ENCODE measurements around the gene PRDX2. TPM values are rescaled to one million over a fixed set of nuclear protein-coding genes. Genes with fewer than 3 reads are reported as not detected.

Gene PRDX2
- total RNA-seq, 1 donor from 2014 or later = 123 TPM

DNA sequence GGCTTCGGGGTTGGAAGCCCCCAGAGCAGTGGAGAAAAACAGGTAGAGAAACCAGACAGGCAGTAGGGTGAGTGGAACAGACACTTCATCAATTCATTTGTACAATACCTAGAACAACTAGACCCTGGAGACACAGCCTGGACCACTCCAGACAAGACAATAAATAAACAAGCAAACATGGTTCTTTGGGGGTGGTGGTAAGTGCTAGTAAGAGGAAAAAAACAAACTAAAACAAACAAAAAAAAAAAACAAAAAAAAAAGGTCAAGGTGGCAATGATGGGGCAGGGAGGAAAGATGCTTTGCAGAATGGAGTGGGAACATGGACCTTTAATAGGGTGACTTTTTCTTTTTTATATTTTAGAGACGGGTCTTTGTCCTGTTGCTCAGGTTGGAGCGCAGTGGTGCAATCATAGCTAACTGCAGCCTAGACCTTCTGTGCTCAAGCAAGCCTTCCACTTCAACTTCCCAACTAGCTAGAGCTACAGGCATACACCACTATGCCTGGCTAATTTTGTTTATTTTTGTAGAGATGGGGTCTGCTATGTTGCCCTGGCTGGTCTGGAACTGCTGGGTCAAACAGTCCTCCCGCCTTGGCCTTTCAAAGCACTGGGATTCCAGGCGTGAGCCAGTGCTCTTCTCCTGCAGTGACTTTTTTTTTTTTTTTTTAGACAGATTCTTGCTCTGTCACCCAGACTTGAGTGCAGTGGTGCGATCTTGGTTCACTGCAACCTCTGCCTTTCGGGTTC, 7.2 kb downstream of the PRDX2 start:
- H3K4me1 ChIP-seq = peaks cover 12% of the 10 kb centered on the region
- TF ChIP-seq, protein P1, sequence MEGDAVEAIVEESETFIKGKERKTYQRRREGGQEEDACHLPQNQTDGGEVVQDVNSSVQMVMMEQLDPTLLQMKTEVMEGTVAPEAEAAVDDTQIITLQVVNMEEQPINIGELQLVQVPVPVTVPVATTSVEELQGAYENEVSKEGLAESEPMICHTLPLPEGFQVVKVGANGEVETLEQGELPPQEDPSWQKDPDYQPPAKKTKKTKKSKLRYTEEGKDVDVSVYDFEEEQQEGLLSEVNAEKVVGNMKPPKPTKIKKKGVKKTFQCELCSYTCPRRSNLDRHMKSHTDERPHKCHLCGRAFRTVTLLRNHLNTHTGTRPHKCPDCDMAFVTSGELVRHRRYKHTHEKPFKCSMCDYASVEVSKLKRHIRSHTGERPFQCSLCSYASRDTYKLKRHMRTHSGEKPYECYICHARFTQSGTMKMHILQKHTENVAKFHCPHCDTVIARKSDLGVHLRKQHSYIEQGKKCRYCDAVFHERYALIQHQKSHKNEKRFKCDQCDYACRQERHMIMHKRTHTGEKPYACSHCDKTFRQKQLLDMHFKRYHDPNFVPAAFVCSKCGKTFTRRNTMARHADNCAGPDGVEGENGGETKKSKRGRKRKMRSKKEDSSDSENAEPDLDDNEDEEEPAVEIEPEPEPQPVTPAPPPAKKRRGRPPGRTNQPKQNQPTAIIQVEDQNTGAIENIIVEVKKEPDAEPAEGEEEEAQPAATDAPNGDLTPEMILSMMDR (IDR thresholded peaks at IDR 0.05) = no peak
- H3K4me3 ChIP-seq = peak overlapping the region; percentile 88
- no peaks in the 10 kb centered on the region for H3K27me3 ChIP-seq
- peaks cover 10% of the 10 kb centered on the region for H3K36me3 ChIP-seq
- intact Hi-C loops (cut with DNase I) = no loop called here
- peak overlapping the region; percentile 100 for H3K27ac ChIP-seq
- H3K9me3 ChIP-seq = no peaks in the 10 kb centered on the region
- ATAC-seq (no peak), DNase-seq (no peak)

DNA sequence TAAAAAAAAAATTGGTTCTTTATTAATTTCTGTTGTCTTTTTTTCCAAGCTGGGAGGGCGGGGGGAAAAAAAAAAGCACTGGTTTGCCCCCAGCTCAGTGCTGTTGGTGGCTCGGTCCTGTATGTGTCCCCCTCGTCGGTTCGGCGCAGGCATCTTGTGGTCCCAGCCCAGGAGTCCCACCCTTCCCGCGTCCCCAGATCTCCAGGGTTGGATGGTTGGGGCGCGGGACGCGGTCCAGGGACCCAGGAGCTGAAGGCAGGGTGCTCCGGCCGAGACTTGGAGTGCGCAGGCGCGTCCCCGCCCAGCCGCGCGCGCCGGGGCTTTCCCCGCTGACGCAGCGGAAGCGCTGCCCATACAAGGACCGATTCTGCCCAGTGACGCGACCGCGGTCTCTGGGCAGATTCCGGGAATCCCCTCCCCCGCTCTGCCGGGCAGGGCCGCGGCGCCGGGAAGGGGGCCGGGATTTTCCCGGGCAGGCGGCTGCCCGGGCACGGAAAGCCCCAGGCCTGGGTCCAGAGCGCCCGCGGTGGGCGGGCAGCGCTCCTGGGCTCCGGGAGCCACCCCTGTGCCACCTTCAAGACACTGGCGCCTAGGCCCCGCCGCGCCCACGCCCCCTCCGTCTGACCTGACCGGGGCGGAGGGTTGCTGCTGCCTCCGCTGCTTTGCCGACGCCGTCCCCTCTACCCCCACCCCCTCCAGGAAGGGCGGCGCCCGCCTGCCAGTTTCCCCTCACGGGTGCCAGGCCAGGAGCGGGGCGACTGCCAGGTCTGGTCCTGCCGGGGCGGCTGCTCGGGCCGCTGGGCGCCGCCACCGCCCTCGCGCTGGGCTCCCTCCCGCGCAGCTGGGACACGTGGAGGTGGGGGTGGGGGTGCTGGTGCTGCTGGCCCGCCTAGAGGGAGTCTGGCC, 8.1 kb downstream of the PRDX2 start:
- Histone ChIP-seq H3K36me3 (peaks cover 2% of the 10 kb centered on the region), H3K9me3 (no peaks in the 10 kb centered on the region), H3K27ac (peak overlapping the region; percentile 100), H3K4me3 (peak overlapping the region; percentile 88), H3K27me3 (no peaks in the 10 kb centered on the region), H3K4me1 (peaks cover 20% of the 10 kb centered on the region)
- DNase-seq (peak; percentile 98), ATAC-seq (peak; percentile 55)
- TF ChIP-seq, protein P1 (IDR thresholded peaks at IDR 0.05) = no peak
- intact Hi-C loops (cut with DNase I) = no loop called here

DNA sequence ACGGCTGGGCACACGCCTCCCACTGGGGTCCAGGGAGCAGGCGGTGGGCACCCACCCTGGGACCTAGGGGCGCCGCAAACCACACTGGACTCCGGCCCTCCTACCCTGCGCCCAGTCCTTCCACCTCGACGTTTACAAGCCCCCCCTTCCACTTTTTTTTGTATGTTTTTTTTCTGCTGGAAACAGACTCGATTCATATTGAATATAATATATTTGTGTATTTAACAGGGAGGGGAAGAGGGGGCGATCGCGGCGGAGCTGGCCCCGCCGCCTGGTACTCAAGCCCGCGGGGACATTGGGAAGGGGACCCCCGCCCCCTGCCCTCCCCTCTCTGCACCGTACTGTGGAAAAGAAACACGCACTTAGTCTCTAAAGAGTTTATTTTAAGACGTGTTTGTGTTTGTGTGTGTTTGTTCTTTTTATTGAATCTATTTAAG, 8.7 kb downstream of the PRDX2 start:
- TF ChIP-seq, protein P1 (IDR thresholded peaks at IDR 0.05) = no peak
- peak overlapping the region; percentile 88 for H3K4me3 ChIP-seq
- peaks cover 27% of the 10 kb centered on the region for H3K4me1 ChIP-seq
- DNase-seq (no peak), ATAC-seq (no peak)
- H3K9me3 ChIP-seq = no peaks in the 10 kb centered on the region
- intact Hi-C loops (cut with DNase I) = no loop called here
- H3K27ac ChIP-seq = peak overlapping the region; percentile 100
- no peaks in the 10 kb centered on the region for H3K27me3 ChIP-seq
- H3K36me3 ChIP-seq = no peaks in the 10 kb centered on the region

DNA sequence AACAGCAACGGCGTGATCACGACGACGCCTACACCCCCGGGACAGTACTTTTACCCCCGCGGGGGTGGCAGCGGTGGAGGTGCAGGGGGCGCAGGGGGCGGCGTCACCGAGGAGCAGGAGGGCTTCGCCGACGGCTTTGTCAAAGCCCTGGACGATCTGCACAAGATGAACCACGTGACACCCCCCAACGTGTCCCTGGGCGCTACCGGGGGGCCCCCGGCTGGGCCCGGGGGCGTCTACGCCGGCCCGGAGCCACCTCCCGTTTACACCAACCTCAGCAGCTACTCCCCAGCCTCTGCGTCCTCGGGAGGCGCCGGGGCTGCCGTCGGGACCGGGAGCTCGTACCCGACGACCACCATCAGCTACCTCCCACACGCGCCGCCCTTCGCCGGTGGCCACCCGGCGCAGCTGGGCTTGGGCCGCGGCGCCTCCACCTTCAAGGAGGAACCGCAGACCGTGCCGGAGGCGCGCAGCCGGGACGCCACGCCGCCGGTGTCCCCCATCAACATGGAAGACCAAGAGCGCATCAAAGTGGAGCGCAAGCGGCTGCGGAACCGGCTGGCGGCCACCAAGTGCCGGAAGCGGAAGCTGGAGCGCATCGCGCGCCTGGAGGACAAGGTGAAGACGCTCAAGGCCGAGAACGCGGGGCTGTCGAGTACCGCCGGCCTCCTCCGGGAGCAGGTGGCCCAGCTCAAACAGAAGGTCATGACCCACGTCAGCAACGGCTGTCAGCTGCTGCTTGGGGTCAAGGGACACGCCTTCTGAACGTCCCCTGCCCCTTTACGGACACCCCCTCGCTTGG, 9.3 kb downstream of the PRDX2 start:
- peak overlapping the region; percentile 100 for H3K27ac ChIP-seq
- H3K4me1 ChIP-seq = peaks cover 33% of the 10 kb centered on the region
- H3K36me3 ChIP-seq = no peaks in the 10 kb centered on the region
- ATAC-seq = no peak
- H3K9me3 ChIP-seq = no peaks in the 10 kb centered on the region
- intact Hi-C loops (cut with DNase I) = no loop called here
- H3K4me3 ChIP-seq = peak overlapping the region; percentile 88
- H3K27me3 ChIP-seq = no peaks in the 10 kb centered on the region
- peak; percentile 89 for DNase-seq
- TF ChIP-seq, protein P1 (IDR thresholded peaks at IDR 0.05) = peak; percentile 3

DNA sequence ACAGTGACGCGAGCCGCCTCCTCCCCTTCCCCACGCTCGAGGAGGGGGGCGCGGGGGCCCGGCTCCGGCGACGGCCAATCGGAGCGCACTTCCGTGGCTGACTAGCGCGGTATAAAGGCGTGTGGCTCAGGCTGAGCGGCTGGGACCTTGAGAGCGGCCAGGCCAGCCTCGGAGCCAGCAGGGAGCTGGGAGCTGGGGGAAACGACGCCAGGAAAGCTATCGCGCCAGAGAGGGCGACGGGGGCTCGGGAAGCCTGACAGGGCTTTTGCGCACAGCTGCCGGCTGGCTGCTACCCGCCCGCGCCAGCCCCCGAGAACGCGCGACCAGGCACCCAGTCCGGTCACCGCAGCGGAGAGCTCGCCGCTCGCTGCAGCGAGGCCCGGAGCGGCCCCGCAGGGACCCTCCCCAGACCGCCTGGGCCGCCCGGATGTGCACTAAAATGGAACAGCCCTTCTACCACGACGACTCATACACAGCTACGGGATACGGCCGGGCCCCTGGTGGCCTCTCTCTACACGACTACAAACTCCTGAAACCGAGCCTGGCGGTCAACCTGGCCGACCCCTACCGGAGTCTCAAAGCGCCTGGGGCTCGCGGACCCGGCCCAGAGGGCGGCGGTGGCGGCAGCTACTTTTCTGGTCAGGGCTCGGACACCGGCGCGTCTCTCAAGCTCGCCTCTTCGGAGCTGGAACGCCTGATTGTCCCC, 10.1 kb downstream of the PRDX2 start, which contains the start of gene JUNB:
TSS of gene JUNB (plus strand) at position 142 of the 706 bp plus-strand sequence. CDS start at position 428, 286 bp downstream.
- intact Hi-C loops (cut with DNase I) = no loop called here
- DNase-seq = peak; percentile 99
- peak; percentile 64 for ATAC-seq

More for the DNA sequence above, 10.1 kb downstream of the PRDX2 start, which contains the start of gene JUNB:
- no peaks in the 10 kb centered on the region for H3K36me3 ChIP-seq
- H3K9me3 ChIP-seq = no peaks in the 10 kb centered on the region
- H3K27me3 ChIP-seq = no peaks in the 10 kb centered on the region
- TF ChIP-seq, protein P1 (IDR thresholded peaks at IDR 0.05) = peak; percentile 11
- peaks cover 39% of the 10 kb centered on the region for H3K4me1 ChIP-seq
- peak within 1 kb of the TSS; percentile 88 for H3K4me3 ChIP-seq
- H3K27ac ChIP-seq = peak within 1 kb of the TSS; percentile 100
